Suppressor macrophage treated with lipopolysaccharide for 4 hours (primary cell): Measurements from ENCODE around the gene SLC25A42.
A peak's percentile ranks its signal among the peaks of the same experiment; 100 is the strongest.
"Not testable (repeated sequence)": the region's sequence is repeated elsewhere in the genome, so short reads cannot be mapped to it uniquely, and the experiment has no call there.

Source experiments
- DNase-seq: peaks from one replicate; pipeline ENCODE4 v3.0.0-alpha.2; 2020

The SLC25A42 gene

DNA sequence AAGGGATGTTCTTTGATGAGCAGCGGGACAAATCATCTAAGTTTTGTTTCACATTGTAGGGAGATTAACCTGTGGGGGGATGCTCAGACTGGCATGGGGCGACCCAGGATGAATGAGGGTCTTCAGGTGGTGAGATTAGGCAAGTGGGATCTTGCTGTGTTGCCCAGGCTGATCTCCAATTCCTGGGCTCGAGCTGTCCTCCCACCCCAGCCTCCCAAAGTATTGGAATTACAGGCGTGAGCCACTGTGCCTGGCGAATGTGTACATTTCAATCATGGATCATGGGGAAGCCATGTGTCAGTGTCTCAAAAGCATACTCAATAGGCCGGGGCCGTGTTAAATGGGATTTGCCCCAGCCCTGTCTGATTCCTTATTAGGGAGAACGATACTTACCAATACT is 8.1 kb downstream of the SLC25A42 start:
- DNase-seq: no peak

DNA sequence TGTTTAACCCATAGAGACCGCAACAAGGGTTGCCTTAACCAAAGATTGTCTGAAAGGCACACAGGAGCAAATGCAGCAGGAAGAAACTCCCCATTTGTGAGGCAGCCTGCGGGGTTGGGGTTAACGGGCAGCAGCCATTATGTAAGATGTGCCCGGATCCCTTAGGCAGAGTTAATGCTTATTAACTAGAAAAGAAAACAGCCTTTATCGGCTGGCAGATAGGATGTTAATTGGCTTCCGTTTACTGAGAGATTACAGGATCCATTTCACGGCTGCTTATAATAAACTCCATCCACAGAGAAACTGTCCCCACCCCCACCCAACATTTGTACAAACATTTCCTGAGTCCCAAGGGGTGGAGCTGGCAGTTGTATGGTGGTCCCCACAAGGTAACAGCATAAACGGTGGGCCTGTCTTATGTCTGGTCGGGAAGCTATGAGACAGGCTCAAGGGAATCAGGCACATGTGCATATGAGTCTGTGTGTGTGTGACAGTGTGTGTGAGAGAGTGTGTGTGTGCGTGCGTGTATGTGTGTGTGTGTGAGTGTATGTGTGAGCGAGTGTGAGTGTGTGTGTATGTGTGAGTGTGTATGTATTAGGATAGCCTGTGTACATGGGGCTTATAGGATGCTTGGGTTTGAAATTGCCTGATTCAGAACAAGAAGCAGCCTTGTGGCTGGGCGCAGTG is 10.5 kb downstream of the SLC25A42 start:
- DNase-seq: no peak

DNA sequence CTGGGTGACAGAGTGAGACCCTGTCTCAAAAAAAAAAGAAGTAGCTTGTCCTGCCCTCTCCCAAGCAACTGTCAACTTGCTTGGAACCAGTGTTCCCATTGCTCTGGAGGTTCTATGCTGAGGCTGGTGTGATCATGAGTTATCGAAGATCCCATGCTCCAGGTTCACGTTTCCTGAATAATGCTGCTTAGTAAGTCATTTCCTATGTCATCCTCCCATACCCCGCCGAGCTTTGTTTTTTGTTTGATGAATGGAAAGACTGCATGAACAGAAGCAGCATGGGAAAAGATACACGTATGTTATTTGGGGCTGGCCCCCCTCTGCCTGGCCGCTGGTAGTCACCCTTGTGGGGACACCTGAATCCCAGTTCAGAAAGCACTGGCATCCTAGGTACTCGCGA is 11.3 kb downstream of the SLC25A42 start:
- no peak for DNase-seq

DNA sequence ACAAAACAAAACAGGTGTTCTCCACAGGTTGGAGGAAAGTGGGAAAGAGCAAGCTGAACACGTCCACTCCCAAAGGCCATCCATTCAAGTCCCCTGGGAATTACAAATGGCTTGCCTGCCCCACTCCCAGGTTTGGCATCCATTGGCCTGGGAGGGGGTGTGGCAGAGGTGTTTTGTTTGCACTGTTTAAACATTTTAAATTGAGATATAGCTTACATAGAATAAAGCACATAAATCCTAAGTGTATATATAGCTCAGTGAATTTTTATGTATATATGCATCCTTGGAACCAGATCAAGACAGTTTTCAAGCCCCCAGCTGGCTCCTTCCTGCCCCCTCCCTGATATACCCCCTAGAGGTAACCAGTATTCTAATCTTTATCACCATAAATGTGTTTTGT is 12.7 kb downstream of the SLC25A42 start:
- DNase-seq: no peak

DNA sequence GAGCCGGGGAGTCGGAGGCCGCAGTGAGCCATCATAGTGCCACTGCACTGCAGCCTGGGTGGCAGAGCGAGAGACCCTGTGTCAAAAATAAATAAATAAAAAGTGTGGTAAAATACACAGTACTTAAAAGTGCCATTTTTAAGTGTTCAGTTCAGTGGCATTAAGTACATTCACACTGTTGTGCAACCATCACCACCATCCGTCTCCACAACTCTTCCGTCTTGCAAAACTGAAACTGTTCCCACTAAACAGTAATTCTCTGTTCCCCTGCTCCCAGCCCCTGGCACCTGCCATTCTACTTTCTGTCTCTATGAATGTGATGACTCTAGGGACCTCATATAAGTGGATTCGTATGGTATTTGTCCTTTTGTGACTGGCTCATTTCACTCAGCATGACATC is 13.3 kb downstream of the SLC25A42 start:
- DNase-seq: peak; percentile 46

DNA sequence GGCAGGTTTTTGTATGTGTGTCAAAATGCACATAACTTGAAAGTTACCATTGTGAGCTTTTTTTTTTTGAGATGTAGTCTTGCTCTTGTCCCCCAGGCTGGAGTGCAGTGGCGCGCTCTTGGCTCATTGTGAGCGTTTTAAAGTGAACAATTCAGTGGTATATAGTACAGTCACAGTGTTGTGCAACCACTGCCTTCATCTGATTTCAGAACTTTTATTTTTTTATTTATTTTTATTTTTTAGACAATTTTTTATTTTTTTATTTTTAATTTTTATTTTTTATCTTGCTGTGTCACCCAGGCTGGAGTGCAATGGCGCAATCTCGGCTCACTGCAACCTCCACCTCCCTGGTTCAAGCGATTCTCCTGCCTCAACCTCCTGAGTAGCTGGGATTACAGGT is 15.0 kb downstream of the SLC25A42 start:
- no peak for DNase-seq

DNA sequence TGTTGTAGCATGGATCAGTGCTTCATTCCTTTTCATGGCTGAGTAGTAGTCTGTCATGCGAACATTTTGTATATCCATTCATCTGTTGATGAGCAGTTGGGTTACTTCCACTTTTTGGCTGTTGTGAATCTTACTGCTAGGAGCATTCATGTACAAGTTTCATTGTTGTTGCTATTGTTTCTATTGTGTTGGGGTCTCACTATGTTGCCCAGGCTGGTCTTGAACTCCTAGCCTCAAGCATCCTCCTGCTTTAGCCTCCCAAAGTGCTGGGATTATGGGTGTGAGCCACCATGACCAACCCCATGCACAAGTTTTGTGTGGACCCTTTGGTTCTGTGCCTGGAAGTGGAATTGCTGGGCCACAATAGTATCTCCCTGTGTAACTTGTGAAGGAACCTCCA is 15.8 kb downstream of the SLC25A42 start:
- no peak for DNase-seq

DNA sequence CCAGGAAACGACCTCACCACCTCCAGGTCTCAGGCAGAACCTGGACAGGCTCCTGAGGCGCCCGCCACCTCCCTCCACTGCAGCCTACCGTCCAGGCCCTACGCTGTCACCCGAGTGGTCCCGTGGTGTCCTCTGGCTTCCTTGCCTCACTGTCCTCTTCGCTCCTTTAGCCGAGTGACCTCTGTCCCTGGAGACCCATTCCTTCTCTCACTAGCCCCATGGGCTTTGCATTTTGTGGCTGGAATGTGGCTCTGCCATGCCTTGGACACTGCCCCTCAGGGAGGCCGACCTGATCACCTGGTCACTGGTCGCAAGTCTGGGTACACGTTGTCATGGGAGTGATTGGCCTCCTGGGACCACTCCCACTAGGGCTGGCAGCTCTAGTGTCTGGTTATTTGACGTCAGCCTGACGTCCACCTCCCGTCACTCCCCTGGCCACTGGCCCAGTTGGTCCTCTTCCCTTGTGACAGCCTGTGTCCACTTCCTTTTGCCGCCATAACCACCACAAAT is 17.9 kb downstream of the SLC25A42 start:
- no peak for DNase-seq

DNA sequence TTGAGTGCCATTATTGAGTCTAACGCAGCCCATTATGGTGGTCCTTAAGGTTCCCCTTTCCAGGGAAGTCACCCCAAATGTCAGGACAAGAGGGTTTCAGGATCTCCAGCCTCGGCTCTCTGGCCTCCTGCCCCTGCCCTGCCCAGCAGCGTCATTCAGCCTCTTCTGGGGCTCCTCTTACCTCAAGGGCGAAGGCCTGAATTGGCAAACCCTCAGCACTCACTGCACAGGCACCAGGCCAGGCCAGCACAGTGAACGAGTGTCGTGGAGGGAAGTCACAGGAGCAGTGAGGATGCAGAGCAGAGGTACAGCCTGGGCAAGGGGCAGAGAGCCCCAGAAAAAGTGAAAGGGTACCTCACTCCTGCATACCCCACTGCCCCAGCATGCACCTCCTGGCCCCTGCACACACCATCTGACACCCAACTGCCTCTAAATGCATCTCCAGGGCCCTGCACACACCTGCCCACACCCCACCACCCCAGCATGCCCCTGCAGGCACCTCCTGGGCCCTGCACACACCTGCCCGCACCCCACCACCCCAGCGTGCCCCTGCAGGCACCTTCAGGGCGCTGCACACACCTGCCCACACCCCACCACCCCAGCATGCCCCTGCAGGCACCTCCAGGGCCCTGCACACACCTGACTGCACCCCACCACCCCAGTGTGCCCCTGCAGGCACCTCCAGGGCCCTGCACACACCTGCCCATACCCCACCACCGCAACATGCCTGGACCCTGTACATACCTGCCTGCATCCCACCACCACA is 19.8 kb downstream of the SLC25A42 start:
- no peak for DNase-seq

DNA sequence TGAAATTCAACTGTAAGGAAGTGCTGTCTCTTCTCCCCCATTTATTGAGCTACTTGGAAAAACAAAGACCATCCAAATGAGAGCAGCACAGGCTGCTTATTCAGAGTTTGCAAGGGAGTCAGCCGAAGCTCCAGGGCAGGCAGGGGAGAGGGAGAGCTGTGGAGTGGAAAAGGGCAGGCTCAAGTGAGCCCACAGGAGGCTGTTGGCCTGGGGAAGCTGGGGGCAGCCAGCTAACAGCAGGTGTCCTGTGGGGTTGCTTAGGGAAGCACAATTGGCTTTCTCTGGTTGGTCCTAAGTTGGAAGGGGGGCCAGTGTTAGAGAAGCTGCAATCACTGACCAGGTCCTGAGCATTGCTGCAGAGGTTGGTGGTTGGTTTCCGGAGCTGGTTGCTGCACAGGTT is 23.9 kb downstream of the SLC25A42 start:
- DNase-seq: no peak

DNA sequence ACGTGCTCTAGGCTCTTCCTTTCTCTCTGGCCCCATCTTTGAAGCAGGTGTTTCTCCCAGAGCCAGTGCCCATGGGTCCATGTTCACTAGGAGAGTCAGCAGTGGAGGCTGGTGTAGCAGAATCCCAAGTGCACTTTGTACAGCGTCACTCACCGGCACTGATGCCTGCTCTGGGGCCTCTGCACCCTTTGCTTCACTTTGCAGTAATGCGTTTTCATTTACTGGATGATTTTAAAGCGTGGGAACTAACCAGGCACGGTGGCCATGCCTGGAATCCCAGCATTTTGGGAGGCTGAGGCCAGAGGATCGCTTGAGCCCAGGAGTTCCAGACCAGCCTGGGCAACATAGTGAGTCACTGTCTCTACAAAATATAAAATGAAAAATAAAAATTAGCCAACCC is 30.7 kb downstream of the SLC25A42 start:
- no peak for DNase-seq

DNA sequence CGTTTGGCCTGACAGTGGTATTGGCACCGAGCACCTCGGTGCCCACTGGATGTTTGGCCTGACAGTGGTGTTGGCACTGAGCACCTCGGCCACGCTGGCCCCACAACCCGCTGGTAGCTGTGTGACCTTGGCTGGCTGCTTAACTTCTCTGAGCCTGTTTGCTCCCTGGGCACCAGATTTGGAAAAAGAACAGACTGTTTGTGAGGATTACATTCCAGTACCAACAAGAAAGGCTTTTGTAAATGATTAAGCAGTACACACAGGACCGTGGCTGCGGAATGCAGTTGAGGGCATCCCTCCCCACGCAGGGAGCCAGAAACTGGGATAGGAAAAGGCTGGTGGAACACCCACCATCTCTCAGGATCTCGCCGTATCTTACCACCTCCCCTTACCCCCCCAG is 31.9 kb downstream of the SLC25A42 start:
- DNase-seq: no peak

DNA sequence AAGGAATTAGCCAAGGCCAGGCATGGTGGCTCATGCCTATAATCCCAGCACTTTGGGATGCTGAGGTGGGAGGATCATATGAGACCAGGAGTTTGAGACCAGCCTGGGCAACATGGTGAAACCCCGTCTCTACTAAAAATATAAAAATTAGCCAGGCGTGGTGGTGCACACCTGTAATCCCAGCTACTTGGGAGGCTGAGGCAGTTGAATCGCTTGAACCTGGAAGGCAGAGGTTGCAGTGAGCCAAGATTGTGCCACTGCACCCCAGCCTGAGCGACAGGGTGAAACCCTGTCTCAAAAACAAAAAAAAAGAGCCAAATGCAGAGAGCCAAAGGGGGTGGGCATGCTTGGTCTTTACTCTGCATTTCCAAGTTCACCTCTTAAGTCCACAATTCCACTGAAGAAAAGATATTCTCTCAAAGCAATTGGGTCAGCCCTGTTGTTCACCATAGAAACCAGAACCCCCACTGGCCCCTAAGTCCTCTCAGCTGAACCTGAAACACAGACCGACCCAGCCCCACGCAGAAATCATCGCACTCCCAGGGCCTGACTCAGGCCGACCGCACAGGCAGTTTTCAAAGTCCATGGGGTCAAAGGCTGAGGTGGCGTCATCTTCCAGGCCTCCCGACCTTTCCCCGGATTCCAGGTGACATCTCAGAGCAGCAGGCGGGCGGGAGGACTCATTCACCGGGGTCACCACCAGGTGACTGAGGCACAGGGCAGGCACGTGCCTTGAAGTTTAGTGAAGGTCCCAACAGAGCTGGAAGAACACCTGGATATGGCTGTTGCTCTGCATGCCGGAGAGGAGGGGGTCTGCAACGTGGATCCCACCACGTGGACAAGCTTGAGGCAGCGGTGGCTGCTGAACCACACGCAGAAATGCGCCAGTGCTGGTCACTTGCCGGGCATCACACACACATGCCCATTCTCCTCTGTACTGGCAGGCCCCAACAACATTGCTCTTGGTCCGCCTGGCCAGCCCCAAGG is 33.1 kb downstream of the SLC25A42 start:
- DNase-seq: no peak

DNA sequence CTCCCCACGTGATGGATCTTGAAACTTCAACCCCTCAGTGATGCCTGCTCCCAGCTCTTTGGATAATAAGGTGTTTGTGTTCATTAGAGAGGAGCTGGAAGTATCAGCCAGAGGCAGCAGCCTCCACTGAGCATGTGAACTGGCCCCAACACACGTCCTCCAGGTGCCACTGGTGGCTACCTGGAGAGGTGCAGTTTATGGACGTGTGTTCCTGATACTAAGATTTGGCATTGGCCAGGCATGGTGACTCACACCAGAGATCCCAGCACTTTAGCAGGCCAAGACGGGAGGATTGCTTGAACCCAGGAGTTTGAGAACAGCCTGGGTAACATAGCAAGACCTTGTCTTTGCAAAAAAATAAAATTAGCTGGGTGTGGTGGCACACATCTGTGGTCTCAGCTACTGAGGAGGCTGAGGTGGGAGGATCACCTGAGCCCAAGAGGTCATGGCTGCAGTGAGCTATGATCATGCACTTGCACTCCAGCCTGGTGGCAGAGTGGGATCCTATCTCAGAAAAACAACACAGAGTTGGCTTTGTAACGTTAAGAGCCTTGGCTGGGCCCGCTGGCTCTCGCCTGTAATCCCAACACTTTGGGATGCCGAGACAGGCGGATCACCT is 34.4 kb downstream of the SLC25A42 start:
- DNase-seq: no peak

DNA sequence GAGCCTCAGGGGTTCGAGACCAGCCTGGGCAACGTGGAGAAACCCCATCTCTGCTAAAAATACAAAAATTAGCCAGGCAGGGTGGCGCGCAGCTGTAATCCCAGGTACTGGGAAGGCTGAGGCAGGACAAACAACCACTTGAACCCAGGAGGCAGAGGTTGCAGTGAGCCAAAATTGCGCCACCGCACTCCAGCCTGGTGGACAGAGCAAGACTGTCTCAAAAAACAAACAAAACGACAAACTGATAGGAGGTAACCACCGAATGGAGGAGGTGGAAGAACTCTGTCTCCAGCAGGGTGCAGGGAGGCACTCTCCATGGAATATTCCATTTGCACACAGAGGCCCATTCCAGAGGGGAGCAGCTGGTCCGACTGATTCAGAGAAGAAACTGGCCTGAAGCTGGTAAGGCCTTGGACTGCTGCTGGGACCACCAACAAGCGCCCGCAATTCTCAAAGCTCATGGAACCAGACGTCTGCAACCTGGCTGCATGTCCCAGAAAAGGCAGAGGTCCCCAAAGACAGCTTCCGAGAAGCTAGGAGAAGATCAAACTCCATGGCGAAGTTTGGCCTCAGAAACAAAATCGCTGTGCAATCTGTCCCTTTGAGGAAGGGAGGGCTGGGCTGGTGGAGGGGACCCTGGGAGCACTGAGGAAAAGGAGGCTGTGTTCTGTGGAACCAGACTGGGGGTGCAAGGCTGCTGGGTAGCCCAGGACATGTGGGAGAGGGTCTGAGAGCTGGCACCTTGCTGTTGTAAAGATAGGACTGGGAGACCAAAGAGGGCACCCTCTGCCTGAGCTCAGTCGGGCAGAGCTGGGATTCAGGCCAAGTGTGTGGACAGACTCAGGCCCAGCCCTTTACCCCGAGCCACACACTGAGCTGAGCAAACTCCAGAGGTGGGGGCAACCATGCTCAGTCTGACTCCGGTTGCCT is 35.2 kb downstream of the SLC25A42 start:
- DNase-seq: no peak

DNA sequence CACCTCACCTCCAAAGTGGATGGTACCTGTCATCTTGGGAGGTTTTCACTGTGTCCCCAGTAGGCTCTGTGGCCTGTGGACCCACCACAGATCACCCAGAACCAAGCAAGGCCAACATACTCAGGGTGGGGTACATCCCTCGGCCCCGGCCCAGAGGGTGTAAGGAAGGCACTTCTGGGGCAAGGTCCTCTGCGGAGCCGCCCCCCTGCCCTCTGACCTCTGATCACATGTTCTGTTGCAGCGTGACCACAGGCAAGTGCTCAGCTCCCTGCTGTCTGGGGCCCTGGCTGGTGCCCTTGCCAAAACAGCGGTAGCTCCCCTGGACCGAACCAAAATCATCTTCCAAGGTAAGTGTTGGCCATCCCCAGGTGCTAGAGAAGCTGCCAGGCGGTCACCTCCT is 37.7 kb downstream of the SLC25A42 start:
- no peak for DNase-seq

DNA sequence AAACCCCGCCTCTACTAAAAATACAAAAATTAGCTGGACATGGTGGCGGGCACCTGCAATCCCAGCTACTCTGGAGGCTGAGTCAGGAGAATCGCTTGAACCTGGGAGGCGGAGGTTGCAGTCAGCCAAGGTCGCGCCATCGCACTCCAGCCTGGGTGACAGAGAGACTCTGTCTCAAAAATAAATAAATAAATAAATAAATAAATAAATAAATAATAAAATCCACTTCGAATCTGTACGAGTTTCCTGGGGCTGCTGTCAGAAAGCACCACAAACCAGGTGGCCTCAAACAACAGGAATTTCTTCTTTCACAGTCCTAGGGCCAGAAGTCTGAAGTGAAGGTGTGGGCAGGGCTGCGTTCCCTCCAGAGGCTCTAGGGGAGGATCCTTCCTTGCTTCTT is 38.8 kb downstream of the SLC25A42 start:
- not testable (repeated sequence) for DNase-seq

DNA sequence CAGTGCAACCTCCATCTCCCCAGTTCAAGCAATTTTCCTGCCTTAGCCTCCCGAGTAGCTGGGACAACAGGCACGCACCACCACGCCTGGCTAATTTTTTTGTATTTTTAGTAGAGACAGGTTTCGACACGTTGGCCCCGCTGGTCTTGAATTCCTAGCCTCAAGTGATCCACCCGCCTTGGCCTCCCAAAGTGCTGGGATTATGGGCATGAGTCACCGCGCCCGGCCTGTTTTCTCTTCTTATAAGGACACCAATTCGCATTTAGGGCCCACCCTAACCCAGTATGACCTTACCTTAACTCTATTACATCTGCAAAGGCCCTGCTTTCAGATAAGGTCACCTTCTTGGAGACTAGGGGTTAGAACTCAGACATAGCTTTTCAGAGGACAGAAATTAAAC is 39.4 kb downstream of the SLC25A42 start:
- no peak for DNase-seq

DNA sequence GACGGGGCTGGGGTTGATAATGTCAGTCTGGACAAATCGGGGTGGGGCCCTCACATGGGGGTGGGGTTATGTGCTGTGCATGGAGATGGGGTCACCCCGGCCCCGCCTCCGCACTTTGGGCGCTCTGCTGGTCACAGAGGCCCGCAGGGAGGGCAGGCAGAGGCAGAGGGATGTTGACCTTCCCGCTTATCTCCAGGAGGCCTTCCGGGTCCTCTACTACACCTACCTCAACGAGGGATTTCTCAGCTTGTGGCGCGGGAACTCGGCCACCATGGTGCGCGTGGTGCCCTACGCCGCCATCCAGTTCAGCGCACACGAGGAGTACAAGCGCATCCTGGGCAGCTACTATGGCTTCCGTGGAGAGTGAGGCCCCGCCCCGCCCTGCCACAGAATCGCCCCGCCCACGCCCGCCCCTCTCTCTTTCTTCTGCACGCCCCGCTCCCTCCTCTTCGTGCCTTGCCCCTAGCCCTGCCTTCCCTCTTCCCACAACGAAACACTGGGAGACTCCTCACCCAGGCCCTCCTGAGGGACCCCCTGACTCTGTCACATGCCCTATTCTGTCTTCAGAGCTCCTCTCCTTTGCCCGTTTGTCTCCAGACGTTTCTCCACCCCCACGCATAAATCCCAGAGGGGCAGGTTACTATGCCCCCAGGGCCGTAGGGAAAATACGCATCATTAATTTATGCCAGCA is 41.7 kb downstream of the SLC25A42 start:
- no peak for DNase-seq

DNA sequence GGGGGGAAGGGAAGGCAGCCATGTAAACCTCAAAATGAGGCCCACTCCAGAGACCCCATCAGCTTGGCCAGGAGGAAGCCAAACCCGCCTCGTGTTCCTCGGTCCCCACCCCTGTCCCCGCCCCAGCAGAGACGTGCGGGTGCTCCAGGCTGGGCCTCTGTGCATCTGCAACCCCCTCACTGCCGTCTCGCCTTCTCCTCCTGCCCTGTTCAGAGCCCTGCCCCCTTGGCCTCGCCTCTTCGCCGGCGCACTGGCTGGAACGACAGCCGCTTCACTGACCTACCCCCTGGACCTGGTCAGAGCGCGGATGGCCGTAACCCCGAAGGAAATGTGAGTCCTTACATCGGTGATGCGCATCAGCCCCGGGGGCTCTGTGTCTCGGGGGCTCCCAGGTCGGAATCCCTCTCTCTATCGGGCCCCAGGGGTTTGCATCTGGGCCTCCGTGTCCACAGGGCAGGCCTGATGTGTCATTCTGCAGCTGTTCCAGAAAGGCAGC is 42.3 kb downstream of the SLC25A42 start:
- DNase-seq: no peak

DNA sequence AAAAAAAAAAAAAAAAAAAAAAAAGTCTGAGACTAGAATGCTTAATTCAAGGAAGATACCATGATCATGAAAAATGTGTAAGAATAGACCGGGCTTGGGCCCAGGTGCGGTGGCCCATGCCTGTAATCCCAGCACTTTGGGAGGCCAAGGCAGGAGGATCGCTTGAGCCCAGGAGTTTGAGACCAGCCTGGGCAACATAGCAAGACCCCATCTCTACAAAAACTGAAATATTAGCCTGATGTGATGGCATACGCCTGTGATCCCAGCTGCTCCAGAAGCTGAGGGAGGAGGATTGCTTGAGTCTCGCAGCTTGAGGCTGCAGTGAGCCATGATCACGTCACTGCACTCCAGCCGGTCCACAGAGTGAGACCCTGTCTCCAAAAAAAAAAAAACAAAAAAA is 43.1 kb downstream of the SLC25A42 start:
- not testable (repeated sequence) for DNase-seq
